GM12878 (cell line): ENCODE results near the gene ATP2C1. TPM values are rescaled to one million over a fixed set of nuclear protein-coding genes. Genes with fewer than 3 reads are reported as not detected.

Experiments used
- ATF7 ChIP-seq: fragments of 450-650 bp; IDR thresholded peaks from 2 replicates; pipeline ENCODE4 v1.6.1; 2016; ENCODE audit warnings: low read depth, mild to moderate bottlenecking
- BACH1 ChIP-seq: fragments of 450-650 bp; IDR thresholded peaks from 2 replicates; pipeline ENCODE4 v1.6.1; 2017; ENCODE audit warnings: mild to moderate bottlenecking, borderline replicate concordance
- BCL3 ChIP-seq: IDR thresholded peaks from 2 replicates; pipeline ENCODE4 v1.6.1; 2011; ENCODE audit warnings: borderline replicate concordance, low read depth, mild to moderate bottlenecking, moderate library complexity, low read length; ENCODE audit not compliant: insufficient read depth, poor library complexity, severe bottlenecking
- CBX3 ChIP-seq: fragments of 200-600 bp; sonication (generic); IDR thresholded peaks from 2 replicates; pipeline ENCODE4 v1.6.1; 2016; ENCODE audit warnings: low read depth, borderline replicate concordance
- CBX5 ChIP-seq: sonication (generic); IDR thresholded peaks from 2 replicates; pipeline ENCODE4 v1.6.1; 2016; ENCODE audit warnings: low read depth, moderate library complexity, mild to moderate bottlenecking, inconsistent platforms
- DPF2 ChIP-seq: fragments of 450-650 bp; IDR thresholded peaks from 2 replicates; pipeline ENCODE4 v1.6.1; 2017; ENCODE audit warnings: mild to moderate bottlenecking
- E4F1 ChIP-seq: fragments of 450-650 bp; IDR thresholded peaks from 2 replicates; pipeline ENCODE4 v1.6.1; 2018; ENCODE audit warnings: borderline replicate concordance, mild to moderate bottlenecking; ENCODE audit not compliant: partially characterized antibody
- IKZF1 ChIP-seq: fragments of 450-650 bp; conservative IDR thresholded peaks from 2 replicates; pipeline ENCODE4 v1.6.1; 2017; ENCODE audit warnings: antibody characterized with exemption, mild to moderate bottlenecking
- IRF5 ChIP-seq: fragments of 450-650 bp; IDR thresholded peaks from 2 replicates; pipeline ENCODE4 v1.6.1; 2017; ENCODE audit warnings: borderline replicate concordance
- KAT2A ChIP-seq: conservative IDR thresholded peaks from 2 replicates; pipeline ENCODE4 v1.6.1; 2011; ENCODE audit warnings: low read depth, low read length; ENCODE audit not compliant: control insufficient read depth
- LARP7 ChIP-seq: fragments of 450-650 bp; IDR thresholded peaks from 2 replicates; pipeline ENCODE4 v1.6.1; 2017; ENCODE audit warnings: mild to moderate bottlenecking
- NFXL1 ChIP-seq: fragments of 450-650 bp; IDR thresholded peaks from 2 replicates; pipeline ENCODE4 v1.6.1; 2017; ENCODE audit warnings: antibody characterized with exemption, mild to moderate bottlenecking, borderline replicate concordance
- NFYA ChIP-seq: IDR thresholded peaks from 2 replicates; pipeline ENCODE4 v1.6.1; 2011; ENCODE audit warnings: low read depth, mild to moderate bottlenecking, low read length, improper control_type of control experiment, borderline replicate concordance
- NFYB ChIP-seq: IDR thresholded peaks from 2 replicates; pipeline ENCODE4 v1.6.1; 2011; ENCODE audit warnings: low read depth, mild to moderate bottlenecking, low read length, improper control_type of control experiment, moderate library complexity; ENCODE audit not compliant: insufficient read depth
- NRF1 ChIP-seq: conservative IDR thresholded peaks from 2 replicates; pipeline ENCODE4 v1.6.1; 2011; ENCODE audit warnings: mild to moderate bottlenecking, low read depth, low read length, improper control_type of control experiment
- RAD21 ChIP-seq: IDR thresholded peaks from 2 replicates; pipeline ENCODE4 v1.6.1; 2011; ENCODE audit warnings: mild to moderate bottlenecking, low read depth, low read length, moderate library complexity; ENCODE audit not compliant: insufficient read depth
- RELA ChIP-seq: fragments of 450-650 bp; IDR thresholded peaks from 2 replicates; pipeline ENCODE4 v1.8.0; 2014; ENCODE audit warnings: borderline replicate concordance; ENCODE audit not compliant: partially characterized antibody
- SIN3A ChIP-seq: IDR thresholded peaks from 2 replicates; pipeline ENCODE4 v1.6.1; 2012; ENCODE audit warnings: low read depth, low read length, improper control_type of control experiment
- SIX5 ChIP-seq: IDR thresholded peaks from 2 replicates; pipeline ENCODE4 v1.6.1; 2011; ENCODE audit warnings: mild to moderate bottlenecking, low read depth, low read length, moderate library complexity; ENCODE audit not compliant: severe bottlenecking
- SUPT20H ChIP-seq: IDR thresholded peaks from 2 replicates; pipeline ENCODE4 v1.6.1; 2011; ENCODE audit warnings: low read depth, mild to moderate bottlenecking, low read length, moderate library complexity, borderline replicate concordance; ENCODE audit not compliant: control insufficient read depth
- ZBTB33 ChIP-seq: fragments of 450-650 bp; IDR thresholded peaks from 2 replicates; pipeline ENCODE4 v1.6.1; 2017; ENCODE audit warnings: mild to moderate bottlenecking
- ZNF207 ChIP-seq: fragments of 450-650 bp; IDR thresholded peaks from 2 replicates; pipeline ENCODE4 v1.6.1; 2014; ENCODE audit warnings: antibody characterized with exemption, mild to moderate bottlenecking, borderline replicate concordance
- ZZZ3 ChIP-seq: IDR thresholded peaks from 2 replicates; pipeline ENCODE4 v1.6.1; 2011; ENCODE audit warnings: low read depth; ENCODE audit not compliant: control insufficient read depth, insufficient read length
- polyA plus RNA-seq, 11 experiments: library from polyadenylated mRNA; depleted of rRNA in 4 of 11; unstranded in 6 of 11; stranded (reverse) in 5 of 11; fragments of >200 nt; fragmentation: Nextera tagmentation in 4 of 11; fragmentation: Illumina TruSeq in 1 of 11; extraction: Ambion mirVana in 4 of 11; extraction: Trizol in 1 of 11; gene quantifications; 1 replicate in 1 of 11; 2 replicates in 10 of 11; pipeline versions ENCODE4 v1.2.1 to v1.2.3, GENCODE V29; 2011 to 2016; ENCODE audit warnings: inconsistent platforms in 2 of 11, missing spikeins in 2 of 11, low read depth in 1 of 11
- total RNA-seq, 4 experiments: library from RNA; depleted of rRNA in 3 of 4; stranded (reverse); fragments of >200 nt in 3 of 4; fragmentation: Illumina TruSeq in 1 of 4; extraction: Trizol in 1 of 4; gene quantifications; 2 replicates each; pipeline versions ENCODE4 v1.2.1 to v1.2.3, GENCODE V29; 2013 to 2021

The ATP2C1 gene
- total and polyA plus RNA-seq, 10 of the 15 experiments (the other 5 are each of a cell fraction or from before 2014, with no cell fraction given), result 20.6 to 116 (median 55.1) TPM

GRCh38 chr3:130850044-130850797 lies 43.7 kb upstream of the ATP2C1 start (continued):
- no peak for TF ChIP-seq SUPT20H
- no peak for TF ChIP-seq KAT2A
- no peak for TF ChIP-seq LARP7
- TF ChIP-seq SIX5, result peak; percentile 13
- peak; percentile 98 for TF ChIP-seq ATF7
- peak; percentile 80 for TF ChIP-seq BCL3
- TF ChIP-seq CBX3, result no peak
- TF ChIP-seq IKZF1, result peak; percentile 99
- TF ChIP-seq NFXL1, result no peak
- peak; percentile 95 for TF ChIP-seq RELA
- TF ChIP-seq IRF5, result no peak
- TF ChIP-seq E4F1, result no peak
- TF ChIP-seq BACH1, result peak; percentile 61; the same call in 1 of the 2 replicates
- peak; percentile 87 for TF ChIP-seq CBX5
- 0 out of 2 replicates have a peak, but pooled peaks have one; percentile 12 for TF ChIP-seq SIN3A
- TF ChIP-seq ZNF207, result 0 out of 2 replicates have a peak, but pooled peaks have one; percentile 39
- TF ChIP-seq NFYA, result no peak
- TF ChIP-seq NRF1, result no peak
- no peak for TF ChIP-seq RAD21
- no peak for TF ChIP-seq ZZZ3
- TF ChIP-seq DPF2, result peak; percentile 75; the same call in 1 of the 2 replicates
- TF ChIP-seq NFYB, result no peak
- no peak for TF ChIP-seq ZBTB33
